Germinal center (tissue), 1 donor: ENCODE results near the gene CCS.
"Not testable (repeated sequence)": the region's sequence is repeated elsewhere in the genome, so short reads cannot be mapped to it uniquely, and the experiment has no call there.

Source experiments
- DNase-seq: peaks from one replicate; pipeline ENCODE4 v3.0.0; 2012; ENCODE audit warnings: mixed read lengths, low spot score

CCS gene, protein sequence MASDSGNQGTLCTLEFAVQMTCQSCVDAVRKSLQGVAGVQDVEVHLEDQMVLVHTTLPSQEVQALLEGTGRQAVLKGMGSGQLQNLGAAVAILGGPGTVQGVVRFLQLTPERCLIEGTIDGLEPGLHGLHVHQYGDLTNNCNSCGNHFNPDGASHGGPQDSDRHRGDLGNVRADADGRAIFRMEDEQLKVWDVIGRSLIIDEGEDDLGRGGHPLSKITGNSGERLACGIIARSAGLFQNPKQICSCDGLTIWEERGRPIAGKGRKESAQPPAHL

DNA sequence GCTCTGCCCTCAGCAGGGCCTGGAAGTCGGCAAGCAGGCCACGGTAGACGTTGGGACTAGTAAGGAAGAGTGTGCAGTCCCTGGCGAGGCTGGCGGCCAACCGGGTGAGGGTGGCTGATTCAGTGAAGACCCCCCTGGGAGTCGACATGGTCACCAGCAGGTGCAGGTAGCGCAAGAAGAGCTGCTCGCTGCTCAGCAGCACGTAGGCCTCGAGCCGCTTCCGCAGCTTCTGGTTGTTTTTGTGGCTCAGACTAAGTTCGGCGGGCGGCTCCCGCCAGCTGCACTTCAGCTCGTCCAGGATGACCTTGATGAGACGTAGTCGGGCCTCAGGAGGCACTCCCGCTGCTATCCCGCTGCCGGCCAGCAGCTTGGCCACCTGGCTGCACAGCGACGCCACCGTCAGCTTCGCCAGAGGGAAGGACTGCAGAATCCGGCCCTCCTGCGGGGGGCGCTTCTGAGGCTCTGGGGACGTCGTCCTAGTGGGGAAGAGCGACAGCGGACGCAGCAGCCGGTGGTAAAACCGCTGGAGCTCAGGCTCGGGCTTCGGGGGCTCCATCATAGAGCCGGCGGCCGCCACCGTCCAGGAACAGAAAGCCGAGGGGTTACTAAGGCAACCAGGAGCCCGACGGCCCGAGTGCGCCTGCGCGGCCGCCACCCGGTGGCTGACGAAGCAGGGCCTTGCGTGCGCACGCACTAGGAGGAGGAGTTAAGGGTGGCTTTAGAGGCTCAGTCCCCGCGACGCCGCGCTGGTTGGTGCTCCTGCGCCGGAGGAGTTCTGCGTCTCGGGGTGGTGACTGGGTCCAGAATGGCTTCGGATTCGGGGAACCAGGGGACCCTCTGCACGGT is at the start of gene CCS, which contains the start of gene CCDC87:
Gene CCS (plus strand): TSS at position 729 of the 846 bp plus-strand sequence. CDS start 77 bp downstream, at position 806.
Gene CCDC87 (minus strand): TSS at position 607 of the 846 bp plus-strand sequence. CDS start 48 bp downstream, at position 559.
- DNase-seq, result peak; percentile 100

DNA sequence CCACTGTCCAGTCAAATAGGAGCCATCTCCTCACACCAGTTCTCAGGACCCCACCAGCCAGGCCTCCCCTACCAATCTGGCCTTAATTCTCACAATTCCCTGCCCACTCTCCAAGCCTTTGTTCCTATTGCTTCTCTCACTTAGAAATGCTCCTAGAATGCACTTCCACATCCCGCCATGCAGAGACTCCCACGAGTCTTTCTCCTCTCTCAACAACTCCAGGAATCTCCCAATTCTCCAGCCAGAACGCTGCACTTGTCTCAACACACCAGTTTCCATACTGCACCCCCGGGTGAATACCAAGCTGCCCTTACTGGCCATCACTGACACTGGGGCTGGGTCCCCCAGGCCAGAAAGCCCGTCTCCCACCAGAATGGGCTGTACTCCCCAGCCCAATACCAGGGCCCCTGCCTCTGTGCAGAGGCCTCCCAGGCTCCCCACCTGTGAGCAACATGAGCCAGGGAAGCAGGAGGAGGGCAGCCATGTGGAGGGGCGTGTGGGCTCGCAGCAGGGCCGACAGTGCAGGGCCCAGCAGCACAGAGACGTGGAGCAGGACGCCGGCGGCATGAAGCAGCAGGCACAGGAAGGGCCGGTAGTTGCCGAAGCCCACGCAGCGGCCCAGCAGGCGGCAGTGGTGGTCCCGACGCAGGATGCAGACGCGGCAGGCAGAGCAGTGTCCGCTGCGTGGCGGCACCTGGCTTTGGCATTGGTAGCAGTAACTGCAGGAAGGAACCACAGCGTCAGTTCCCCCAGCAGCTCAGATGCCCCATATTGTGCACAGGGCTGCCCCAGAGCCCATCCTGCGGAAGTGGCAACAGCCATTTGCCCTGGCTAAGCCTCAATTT is 49.5 kb upstream of the CCS start:
- DNase-seq, result peak; percentile 74

DNA sequence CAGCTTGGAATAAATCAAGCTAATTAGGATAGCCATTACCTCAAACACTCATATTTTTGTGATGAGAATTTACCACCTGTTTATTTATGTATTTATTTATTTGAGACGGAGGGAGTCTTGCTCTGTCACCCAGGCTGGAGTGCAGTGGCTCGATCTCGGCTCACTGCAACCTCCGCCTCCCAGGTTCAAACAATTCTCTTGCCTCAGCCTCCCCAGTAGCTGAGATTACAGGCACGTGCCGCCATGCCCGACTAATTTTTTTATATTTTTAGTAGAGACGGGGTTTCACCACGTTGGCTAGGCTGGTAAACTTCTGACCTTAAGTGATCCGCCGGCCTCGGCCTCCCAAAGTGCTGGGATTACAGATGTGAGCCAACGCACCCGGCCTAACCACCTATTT is 48.0 kb upstream of the CCS start:
- DNase-seq, result not testable (repeated sequence)

DNA sequence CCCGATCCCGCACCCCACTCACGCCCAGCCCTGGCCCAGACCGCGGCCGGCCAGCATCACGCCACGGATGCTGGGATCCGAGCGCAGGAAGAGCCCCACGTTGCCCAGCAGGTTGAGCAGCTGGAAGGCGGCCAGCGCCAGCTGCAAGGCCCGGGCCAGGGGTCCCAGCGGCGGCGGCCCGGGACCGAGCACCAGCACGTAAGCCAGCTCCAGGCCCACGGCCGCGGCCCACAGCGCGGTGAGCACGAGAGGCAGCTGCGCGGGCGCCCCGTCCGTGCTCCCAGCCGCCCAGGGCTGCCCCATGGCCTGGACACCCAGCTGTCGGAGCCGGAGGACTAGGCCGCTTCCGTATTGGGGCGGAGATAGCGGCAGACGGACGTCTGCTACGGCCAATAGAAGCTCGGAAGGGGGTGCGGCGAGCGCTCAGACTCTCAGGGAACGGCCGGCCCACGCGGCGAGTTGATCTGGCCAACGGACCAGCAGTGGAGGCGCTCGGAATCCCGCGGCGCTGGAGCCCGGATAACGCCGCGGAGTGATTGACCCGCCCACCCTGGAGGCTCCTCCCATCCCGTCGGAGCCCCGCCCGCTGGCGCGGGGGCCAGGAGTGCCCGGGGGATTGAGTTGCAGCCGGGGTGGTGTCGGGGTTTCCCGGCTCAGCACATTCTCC is 47.2 kb upstream of the CCS start, which contains the start of gene ZDHHC24:
Gene ZDHHC24 (minus strand): TSS at position 348 of the 667 bp plus-strand sequence. CDS start 45 bp downstream, at position 303.
- DNase-seq, result peak; percentile 92

DNA sequence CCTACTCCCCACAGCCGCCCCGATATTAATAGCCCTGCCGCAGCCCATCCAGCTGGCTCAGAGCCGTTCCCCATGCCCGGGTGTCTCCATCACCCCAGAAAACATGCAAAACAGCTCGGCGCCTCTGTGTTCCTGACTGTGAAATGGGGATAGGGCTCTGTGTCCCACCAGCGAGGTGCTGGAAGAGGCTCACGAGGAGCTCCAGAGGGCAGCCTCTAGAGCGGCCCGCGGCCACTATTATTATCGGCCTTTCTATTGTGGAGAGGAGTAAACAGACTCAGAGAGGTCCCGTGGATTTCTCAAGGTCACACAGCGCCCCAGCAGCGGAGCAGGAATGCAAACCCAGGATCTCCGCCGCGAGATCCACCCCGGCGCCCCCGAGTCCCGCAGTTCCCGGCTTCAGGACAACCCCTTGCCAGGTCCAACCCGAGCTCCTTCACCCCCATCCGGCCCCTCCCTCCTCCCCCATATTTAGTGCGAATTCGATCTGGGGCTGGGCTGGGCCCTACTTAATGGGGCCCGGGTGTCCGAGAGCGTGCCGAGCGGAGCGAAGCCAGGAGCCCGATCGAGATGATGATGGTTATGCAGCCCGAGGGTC is 46.5 kb upstream of the CCS start, which contains the start of gene ACTN3:
Gene ACTN3 (plus strand): TSS at position 536 of the 598 bp plus-strand sequence. CDS start 35 bp downstream, at position 571.
- DNase-seq, result no peak

DNA sequence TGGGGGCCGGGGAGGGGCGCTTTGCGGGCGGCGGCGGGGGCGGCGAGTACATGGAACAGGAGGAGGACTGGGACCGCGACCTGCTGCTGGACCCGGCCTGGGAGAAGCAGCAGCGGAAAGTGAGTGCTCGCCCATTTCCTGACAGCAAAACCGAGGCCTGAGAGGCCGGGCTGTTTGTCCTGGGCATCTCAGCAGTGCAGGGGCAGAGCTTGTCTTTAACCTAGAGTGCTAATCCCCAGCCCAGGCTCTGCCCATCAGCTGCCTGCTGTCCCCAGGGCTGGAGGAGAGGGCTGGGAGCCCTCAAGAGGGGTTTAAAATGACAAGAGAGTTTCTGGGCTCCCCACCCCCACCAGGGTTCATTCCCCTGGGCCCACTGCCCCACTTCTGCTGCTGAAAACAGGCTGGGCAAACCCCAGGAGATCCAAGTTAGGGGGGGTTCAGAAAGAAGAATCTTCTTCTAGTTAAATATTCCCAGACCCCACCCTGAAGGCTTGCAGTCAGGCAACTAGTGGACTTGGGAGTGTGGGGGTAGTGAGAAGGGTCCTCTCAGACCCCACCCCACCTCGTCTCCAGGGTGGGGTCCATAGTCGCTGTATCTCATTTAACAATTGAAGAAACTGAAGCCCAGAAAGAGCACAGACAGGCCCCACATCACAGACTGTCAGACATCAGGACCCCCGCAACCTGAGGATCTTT is 45.9 kb upstream of the CCS start:
- no peak for DNase-seq

DNA sequence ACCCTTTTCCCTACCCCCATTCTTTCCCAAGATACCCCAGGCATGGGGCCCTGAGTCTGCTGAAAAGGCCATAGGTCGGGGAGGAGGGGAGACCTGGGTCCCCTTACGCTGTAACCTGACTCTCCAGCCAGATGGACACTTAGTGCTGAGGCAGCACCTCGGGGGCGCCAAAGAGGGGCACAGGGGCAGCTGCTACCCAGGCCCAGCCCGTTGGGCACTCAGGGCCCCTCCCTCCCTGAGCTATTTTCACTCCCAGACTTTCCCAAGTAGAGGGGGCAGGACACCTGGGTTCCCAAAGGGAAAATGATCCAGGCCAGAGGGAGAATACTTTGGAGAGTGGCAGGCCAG is 45.3 kb upstream of the CCS start:
- DNase-seq, result no peak

DNA sequence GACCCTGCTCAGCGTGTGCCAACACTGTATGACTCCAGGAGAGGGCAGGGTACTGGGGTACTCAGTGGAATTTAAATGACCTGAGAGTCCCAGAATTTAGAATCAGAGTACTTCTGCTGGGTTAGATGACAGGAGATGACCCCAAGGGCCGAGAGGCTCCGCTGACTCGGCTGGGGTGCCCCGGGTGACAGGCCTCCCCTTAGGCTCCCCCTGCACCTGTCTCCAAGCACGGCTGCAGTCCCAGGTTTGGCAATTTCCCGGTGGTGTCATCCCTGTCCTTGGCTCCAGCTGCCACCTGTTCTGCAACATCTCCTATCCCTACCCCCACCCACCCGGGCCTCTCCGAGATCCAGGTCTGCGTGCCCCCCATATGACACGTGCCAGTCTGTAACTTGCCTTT is 44.9 kb upstream of the CCS start:
- DNase-seq, result no peak

DNA sequence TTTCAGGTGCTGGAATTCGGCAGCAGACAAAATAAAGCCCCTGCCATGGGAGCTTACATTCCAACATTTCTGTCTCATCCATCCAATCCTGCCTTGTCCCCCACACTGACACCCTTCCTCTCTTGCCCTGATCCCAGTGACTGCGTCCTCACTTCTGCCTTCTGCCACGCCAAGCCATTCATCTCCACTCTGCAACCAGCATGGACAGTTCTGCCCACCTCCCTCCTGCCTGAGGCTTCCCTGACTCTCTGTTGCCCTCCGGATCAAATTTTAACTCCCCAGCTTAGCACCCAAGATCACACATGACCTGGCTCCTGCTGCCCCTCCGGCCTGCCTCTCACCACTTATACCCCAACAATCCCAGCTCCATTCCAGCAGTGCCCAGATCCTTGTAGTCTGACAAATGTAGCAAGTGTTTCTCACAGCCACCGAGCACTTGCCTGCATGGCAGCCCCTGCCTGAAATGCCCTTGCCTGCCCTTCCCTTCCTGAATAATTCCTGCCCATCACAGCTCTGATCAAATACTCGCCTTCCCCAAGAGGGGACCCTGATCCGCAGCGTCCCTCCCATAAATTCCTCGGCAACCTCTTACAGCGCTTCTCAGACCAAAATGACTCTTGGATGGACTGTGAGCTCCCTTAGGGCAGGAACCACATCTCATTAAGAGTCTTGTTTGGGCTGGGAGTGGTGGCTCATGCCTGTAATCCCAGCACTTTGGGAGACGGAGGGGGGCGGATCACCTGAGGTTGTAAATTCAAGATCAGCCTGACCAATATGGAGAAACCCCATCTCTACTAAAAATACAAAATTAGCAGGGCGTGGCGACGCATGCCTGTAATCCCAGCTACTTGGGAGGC is 44.0 kb upstream of the CCS start:
- DNase-seq, result no peak

DNA sequence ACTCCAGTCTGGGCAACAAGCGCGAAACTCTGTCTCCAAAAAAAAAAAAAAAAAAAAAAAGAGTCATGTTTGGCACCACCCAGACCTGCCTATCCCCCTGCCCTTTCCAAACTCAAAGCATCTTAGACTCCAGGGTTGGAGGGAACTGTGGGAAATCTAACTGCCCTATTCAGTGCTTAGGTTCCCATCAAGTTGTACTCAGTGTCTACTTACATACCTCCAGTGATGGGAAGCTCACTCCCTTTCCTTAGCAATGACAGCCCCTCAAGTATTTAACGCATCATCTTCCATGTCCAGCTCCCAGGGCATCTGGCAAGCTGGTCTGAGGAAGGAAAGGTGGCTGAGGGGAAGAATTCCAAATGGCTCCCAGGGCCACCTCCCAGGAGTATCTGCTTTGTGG is 43.3 kb upstream of the CCS start:
- DNase-seq, result no peak

DNA sequence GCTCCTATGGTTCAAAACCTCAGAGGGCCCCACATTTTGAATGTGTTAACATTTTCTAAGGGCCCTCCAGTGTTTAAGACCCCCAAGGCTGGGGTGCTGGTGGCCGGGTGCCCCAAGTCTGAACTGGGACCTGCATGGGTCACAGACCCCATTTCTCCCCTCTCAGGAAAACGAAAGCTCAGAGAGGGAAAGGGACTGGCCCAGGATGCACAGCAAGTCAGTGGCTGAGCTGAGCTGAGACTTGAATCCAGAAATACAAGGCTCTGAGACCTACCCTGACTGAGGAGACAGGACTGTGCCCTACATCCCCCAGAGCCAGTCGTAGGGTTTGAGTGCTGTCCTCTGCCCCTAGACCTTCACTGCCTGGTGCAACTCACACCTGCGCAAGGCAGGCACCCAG is 42.1 kb upstream of the CCS start:
- DNase-seq, result no peak

DNA sequence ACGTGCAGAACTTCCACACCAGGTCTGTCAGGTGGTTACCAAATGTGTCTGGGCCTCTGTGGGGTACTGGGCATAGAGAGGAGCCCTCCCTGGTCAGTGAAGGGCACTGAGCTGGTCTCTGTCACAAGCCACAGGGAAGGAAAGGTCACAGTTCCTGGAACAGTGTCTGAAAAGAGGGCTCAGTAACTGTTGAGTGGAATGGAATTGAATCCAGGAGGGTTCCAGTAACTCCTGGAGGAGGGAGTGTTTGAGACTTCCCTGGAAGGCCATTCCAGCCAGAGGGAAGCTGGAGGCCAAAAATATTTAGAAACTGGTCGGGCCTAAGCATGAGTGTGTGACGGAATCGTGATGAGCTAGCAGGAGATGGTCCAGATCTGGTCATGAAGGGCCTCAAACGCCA is 38.4 kb upstream of the CCS start:
- DNase-seq, result no peak

DNA sequence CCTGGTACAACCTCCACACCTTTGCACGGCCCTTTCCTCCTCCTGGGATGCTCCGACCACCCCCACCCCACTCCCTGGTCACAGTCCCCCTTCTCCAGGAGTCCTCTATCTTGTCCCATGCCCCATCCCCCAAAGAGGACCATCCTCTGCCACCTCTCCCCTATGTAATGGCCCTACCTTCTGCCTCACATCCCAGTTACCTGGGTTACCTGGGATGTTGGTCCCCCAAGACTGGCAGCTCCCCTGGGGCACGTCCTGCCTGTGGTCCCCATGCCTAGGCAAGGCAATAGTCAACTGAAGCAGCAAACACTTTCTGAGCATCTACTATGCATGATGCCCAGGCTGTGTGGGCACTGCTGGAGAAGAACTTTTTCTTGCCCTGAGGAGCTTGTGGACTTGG is 37.6 kb upstream of the CCS start:
- DNase-seq, result no peak

DNA sequence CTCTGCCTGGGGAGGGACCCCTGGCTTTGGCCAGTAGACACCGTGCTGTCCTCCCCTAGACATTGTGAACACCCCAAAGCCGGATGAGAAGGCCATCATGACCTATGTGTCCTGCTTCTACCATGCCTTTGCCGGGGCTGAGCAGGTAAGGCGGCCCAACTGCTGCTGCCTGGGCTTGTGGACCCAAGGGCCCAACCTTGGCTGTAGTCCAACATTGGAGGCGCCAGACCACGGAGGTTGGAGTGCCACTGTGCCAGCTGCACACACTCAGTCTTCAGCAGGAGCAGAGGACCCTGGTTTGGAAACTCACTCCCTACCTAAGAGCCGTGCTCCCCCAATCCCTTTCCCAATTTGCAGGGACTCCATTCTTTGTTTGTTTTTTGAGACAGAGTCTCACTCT is 36.9 kb upstream of the CCS start:
- DNase-seq, result no peak

DNA sequence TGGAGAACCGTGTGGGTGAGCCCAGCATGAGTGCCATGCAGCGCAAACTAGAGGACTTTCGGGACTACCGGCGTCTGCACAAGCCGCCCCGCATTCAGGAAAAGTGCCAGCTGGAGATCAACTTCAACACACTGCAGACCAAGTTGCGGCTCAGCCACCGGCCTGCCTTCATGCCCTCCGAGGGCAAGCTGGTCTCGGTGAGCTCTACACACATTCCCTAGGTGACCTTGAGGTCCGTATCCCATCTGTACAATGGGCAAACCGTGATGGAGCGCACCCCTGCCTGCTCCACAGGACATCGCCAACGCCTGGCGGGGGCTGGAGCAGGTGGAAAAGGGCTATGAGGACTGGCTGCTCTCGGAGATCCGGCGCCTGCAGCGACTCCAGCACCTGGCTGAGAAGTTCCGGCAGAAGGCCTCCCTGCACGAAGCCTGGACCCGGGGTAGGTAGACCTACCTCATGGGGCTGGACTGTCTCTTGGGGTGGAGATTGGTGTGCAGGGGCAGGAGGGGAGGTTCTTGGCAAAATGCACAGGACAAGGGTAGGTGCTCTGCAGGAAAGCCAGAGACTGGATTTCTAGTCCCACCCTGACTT is 35.2 kb upstream of the CCS start:
- no peak for DNase-seq

DNA sequence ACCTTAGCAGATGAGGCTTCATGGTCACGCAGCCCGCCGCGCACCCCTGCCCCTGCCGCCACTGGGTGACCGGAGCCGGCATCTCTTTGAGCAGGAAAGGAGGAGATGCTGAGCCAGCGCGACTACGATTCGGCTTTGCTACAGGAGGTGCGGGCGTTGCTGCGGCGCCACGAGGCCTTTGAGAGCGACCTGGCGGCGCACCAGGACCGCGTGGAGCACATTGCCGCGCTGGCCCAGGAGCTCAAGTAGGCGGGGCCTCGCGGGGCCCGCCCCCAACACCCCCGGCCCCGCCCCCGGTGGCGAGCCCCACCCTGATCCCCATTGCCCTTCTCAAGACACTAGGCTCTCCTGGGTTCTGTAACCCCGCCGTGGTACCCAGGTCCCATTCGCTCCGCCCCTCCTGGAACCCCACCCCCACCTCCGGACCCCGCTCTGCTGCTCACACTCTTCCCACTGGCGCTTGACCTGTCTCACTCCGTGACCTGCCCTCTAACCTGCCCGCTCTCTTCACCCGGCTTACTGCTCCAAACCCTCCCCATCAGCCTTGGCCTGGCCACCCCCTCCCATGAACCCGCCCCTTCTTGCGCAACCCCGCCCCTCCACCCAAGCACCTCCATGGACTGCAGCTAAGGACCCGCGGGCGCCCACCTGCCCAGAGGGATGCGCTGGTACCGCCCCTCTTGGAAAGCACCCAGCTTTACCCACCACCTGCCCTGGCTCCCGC is 33.7 kb upstream of the CCS start:
- peak; percentile 62 for DNase-seq

DNA sequence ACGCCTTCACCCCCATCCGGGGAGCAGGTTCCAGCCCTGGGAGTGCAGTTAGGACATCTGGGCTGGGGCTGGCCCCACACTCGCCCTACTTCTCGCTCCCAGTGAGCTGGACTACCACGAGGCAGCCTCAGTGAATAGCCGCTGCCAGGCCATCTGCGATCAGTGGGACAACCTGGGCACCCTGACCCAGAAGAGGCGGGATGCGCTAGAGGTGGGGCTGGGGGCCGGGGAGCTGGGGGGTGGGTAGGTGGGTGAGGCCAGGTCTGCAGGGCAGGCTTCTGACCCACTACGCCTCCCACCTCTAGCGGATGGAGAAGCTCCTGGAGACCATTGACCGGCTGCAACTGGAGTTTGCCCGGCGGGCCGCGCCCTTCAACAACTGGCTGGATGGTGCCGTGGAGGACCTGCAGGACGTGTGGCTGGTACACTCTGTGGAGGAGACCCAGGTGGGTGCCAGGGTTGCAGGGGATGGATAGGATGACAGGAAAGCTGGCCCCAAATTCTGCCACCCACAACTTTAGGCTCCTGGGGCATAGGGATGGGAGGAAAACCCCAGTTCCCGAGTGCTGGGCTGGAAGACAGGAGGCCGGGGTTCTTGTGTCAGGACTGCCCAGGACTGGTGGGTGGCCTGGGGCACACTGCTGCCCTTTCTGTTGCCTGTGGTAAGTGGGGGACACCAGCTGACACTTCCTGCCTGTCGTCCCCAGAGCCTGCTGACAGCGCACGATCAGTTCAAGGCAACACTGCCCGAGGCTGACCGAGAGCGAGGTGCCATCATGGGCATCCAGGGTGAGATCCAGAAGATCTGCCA is 32.9 kb upstream of the CCS start:
- DNase-seq, result no peak
